ENCODE data around the gene ANKRD13D. TPM values are rescaled to one million over a fixed set of nuclear protein-coding genes. Genes with fewer than 3 reads are reported as not detected.

The ANKRD13D gene
- total and polyA plus RNA-seq, 2 experiments from 2014 or later, result 20.3 to 30.8 TPM

DNA sequence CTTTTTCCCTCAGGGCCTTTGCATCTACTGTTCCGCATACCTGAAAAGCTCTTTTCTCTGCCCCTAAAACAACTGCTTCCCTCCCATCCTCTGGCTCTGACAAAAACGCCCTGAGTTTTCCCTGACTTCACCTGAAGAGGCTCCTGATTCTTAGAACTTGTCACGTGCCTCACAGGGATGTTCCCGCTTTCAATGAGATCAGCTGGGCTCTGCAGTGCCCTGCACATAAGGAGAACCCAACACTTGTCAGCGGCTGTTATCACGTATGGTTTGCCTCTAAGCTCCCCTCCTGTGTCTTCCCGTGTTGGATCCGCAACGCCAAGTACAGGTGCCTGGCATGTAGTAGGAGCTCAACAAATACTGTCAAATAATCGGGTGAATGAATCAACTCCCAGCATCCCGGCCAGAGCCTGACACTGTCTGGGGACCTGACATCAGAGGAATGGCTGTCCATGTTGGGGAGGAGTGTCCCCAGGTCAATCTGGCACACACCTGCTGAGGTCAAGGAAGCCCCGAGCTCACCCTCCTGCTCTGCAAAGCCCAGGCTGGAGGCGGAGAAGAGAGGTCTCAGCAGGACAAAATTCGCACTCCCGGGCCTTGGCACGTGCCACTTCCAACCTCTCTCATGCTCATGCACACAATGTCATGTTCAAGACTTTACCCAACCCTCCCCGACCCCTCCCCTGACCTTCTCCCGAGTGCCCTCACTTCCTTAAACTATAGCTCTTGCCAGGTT, 27.0 kb upstream of the ANKRD13D start (continued):
- TF ChIP-seq ZNF462 (CRISPR knock-in tag; IDR thresholded peaks at IDR 0.05), result no peak

- Mint-ChIP-seq H3K27me3 (ENCODE audit: insufficient read depth, low read depth, poor library complexity) (peaks cover 21% of the 10 kb centered on the region), H3K27ac (no peak overlapping the region), H3K9me3 (no peaks in the 10 kb centered on the region), H3K4me3 (peak overlapping the region; percentile 1; the same call in 1 of the 3 replicates), H3K36me3 (ENCODE audit: low read depth) (peaks cover 7% of the 10 kb centered on the region; the same call in 1 of the 3 replicates), H3K4me1 (peaks cover 26% of the 10 kb centered on the region)
- H3K27me3 ChIP-seq (ENCODE audit: insufficient read depth), result no peaks in the 10 kb centered on the region
- H3K27ac ChIP-seq (ENCODE audit: low read depth), result no peak overlapping the region
- H3K36me3 ChIP-seq (ENCODE audit: insufficient read depth), result no peaks in the 10 kb centered on the region
- peaks cover 13% of the 10 kb centered on the region for H3K4me1 ChIP-seq (ENCODE audit: insufficient read depth)
- H3K79me2 ChIP-seq (replicated peaks; ENCODE audit: insufficient read depth), result peaks cover 14% of the 10 kb centered on the region
- peak; percentile 74 for ATAC-seq
- peak; percentile 91 for DNase-seq (ENCODE audit: low spot score)
- peak overlapping the region; percentile 94; the same call in 1 of the 2 replicates for H3K4me2 ChIP-seq
- peaks cover 7% of the 10 kb centered on the region; the same call in 1 of the 2 replicates for H4K20me1 ChIP-seq (replicated peaks; ENCODE audit: insufficient read depth)
- H2AFZ ChIP-seq, result peak overlapping the region; percentile 70; the same call in 1 of the 2 replicates
- H3K9me2 ChIP-seq (ENCODE audit: insufficient read depth), result no peaks in the 10 kb centered on the region
- H3K4me3 ChIP-seq, result no peak overlapping the region
- peaks cover 19% of the 10 kb centered on the region for H3F3A ChIP-seq (replicated peaks; ENCODE audit: low read depth)
- TF ChIP-seq STAT1 (IDR thresholded peaks at IDR 0.05; ENCODE audit: unreplicated experiment) (no peak), JUNB (IDR thresholded peaks at IDR 0.05; ENCODE audit: unreplicated experiment) (no peak), ZNF462 (CRISPR knock-in tag; IDR thresholded peaks at IDR 0.05) (no peak), ETS1 (IDR thresholded peaks at IDR 0.05) (0 out of 2 replicates have a peak, but pooled peaks have one; percentile 52)
Measured at GRCh38 chr11:67262731-67263675, 26.1 kb upstream of the ANKRD13D start.
